Measurements from ENCODE around the gene GAREM2. TPM values are rescaled to one million over a fixed set of nuclear protein-coding genes. Genes with fewer than 3 reads are reported as not detected.

Gene GAREM2
- total and polyA plus RNA-seq, 2 donors (not counting 3 experiments of a cell fraction or from before 2014, with no cell fraction given) = 3.1 to 3.7 TPM

DNA sequence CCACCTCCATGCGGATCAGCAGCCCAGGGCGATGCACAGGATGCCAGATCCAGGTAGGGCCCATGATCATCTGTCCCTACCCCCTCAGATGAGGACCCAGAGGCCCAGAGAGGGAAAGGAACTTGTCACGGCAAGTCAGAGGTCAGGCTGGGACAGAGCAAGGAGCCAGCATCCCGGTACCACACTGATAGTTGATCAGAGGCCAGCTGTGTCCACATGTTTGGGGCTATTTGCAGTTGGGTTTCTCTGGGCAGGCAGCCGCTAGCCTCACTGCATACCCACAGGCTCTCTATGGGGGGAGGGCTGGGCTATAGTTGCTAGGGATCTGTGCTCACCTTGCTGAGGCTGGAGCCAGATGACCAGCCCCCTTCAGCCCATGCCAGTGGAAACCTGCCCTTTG is 9.6 kb downstream of the GAREM2 start:
- TF ChIP-seq GATA2 (IDR thresholded peaks at IDR 0.05; ENCODE audit: insufficient read depth, insufficient read length, low read depth, low read length) (no peak), MYC (IDR thresholded peaks at IDR 0.05; ENCODE audit: low read depth, low read length) (no peak), POLR2AphosphoS5 (IDR thresholded peaks at IDR 0.05; ENCODE audit: insufficient read depth, low read depth, low read length) (no peak), FOS (IDR thresholded peaks at IDR 0.05; ENCODE audit: borderline replicate concordance, insufficient read depth, low read length) (no peak), POLR2A (IDR thresholded peaks at IDR 0.05; ENCODE audit: low read depth, low read length) (no peak)
- TF ChIP-seq, protein P1, sequence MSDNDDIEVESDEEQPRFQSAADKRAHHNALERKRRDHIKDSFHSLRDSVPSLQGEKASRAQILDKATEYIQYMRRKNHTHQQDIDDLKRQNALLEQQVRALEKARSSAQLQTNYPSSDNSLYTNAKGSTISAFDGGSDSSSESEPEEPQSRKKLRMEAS (IDR thresholded peaks at IDR 0.05; ENCODE audit: insufficient read depth, insufficient read length) = no peak
- Histone ChIP-seq H3K27me3 (ENCODE audit: control insufficient read depth in 2 of 2, insufficient read depth in 2 of 2, low read length in 2 of 2) (no peaks in the 10 kb centered on the region), H3K27ac (ENCODE audit: insufficient read depth, low read depth, low read length) (no peak overlapping the region), H2AFZ (ENCODE audit: low read depth, low read length) (no peak overlapping the region), H3K4me1 (ENCODE audit: control insufficient read depth, extremely low read depth, insufficient read depth, low read length) (peaks cover 10% of the 10 kb centered on the region), H3K9me3 (replicated peaks; ENCODE audit: control insufficient read depth, insufficient read depth, low read length) (no peaks in the 10 kb centered on the region), H3K4me3 (replicated peaks in 1 of 3; ENCODE audit: insufficient read depth in 1 of 3, low read depth in 1 of 3, low read length in 3 of 3) (no peak overlapping the region), H3K36me3 (ENCODE audit: control insufficient read depth in 2 of 2, extremely low read depth in 1 of 2, insufficient read depth in 2 of 2, low read length in 2 of 2) (no peaks in the 10 kb centered on the region), H3K4me2 (ENCODE audit: insufficient read depth, low read length) (no peak overlapping the region), H3K79me2 (ENCODE audit: control insufficient read depth, insufficient read depth, low read length) (no peaks in the 10 kb centered on the region), H4K20me1 (replicated peaks; ENCODE audit: control insufficient read depth, extremely low read depth, insufficient read depth, low read length) (no peaks in the 10 kb centered on the region), H3K9me1 (replicated peaks; ENCODE audit: control insufficient read depth, extremely low read depth, insufficient read depth, low read length) (no peaks in the 10 kb centered on the region), H3K9ac (replicated peaks; ENCODE audit: extremely low read depth, insufficient read depth, low read length) (no peak overlapping the region)
- dilution Hi-C loops (cut with MboI; ENCODE audit: extremely low pct_ligation_motif_present, low sequenced_read_pairs) = no loop called here
- POLR2A ChIA-PET = interaction anchor here (0.6 kb wide), 1 partner anchor 304 kb away, joined by 4 read pairs; no protein-coding TSS in a partner anchor
- DNase-seq (ENCODE audit: low read depth, low spot score) = no peak
- CTCF ChIA-PET = no interaction called here
- BruUV-seq (replicated peaks) = no TSS peak
- FAIRE-seq = no peak
- intact Hi-C loops (cut with micrococcal nuclease) = no loop called here

DNA sequence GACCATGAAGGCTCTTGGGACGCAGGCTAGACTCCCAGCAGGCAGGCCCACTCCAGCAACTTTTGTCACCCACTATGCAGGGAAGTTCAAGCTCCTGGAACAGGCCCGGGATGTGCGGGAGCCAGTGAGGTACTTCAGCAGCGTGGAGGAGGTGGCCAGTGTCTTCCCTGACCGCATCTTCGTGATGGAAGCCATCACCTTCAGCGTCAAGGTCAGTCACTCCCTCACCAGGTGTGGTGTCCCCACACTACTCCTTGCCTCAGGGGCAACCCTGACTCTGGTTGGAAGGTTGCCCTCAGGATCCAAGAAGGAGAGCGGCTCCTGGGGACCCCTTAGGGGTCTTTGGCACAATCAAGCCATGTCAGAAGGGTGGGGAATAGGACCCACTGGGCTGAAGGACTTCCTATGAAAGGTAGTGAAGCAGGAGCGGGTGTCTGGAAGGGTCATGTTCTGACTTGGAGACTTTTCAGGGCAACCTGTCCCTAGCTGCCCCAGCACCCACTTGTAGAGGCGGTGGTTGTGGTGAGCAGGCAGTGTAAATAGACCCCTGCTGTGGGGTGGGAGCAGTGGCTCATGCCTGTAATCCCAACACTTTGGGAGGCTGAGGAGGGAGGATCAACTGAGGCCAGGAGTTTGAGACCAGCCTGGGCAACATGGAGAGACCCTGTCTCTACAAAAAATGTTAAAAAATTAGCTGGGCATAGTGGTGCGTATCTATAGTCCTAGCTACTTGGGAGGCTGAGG is 10.2 kb downstream of the GAREM2 start:
- Histone ChIP-seq H3K4me1 (ENCODE audit: control insufficient read depth, extremely low read depth, insufficient read depth, low read length) (peaks cover 10% of the 10 kb centered on the region), H4K20me1 (replicated peaks; ENCODE audit: control insufficient read depth, extremely low read depth, insufficient read depth, low read length) (no peaks in the 10 kb centered on the region), H3K9ac (replicated peaks; ENCODE audit: extremely low read depth, insufficient read depth, low read length) (no peak overlapping the region), H3K9me1 (replicated peaks; ENCODE audit: control insufficient read depth, extremely low read depth, insufficient read depth, low read length) (no peaks in the 10 kb centered on the region), H3K36me3 (ENCODE audit: control insufficient read depth in 2 of 2, extremely low read depth in 1 of 2, insufficient read depth in 2 of 2, low read length in 2 of 2) (no peaks in the 10 kb centered on the region), H3K27me3 (ENCODE audit: control insufficient read depth in 2 of 2, insufficient read depth in 2 of 2, low read length in 2 of 2) (no peaks in the 10 kb centered on the region), H2AFZ (ENCODE audit: low read depth, low read length) (no peak overlapping the region), H3K4me3 (replicated peaks in 1 of 3; ENCODE audit: insufficient read depth in 1 of 3, low read depth in 1 of 3, low read length in 3 of 3) (no peak overlapping the region), H3K27ac (ENCODE audit: insufficient read depth, low read depth, low read length) (no peak overlapping the region), H3K4me2 (ENCODE audit: insufficient read depth, low read length) (no peak overlapping the region), H3K9me3 (replicated peaks; ENCODE audit: control insufficient read depth, insufficient read depth, low read length) (no peaks in the 10 kb centered on the region), H3K79me2 (ENCODE audit: control insufficient read depth, insufficient read depth, low read length) (no peaks in the 10 kb centered on the region)
- DNase-seq (ENCODE audit: low read depth, low spot score) = no peak
- ChIA-PET POLR2A (no interaction called here), CTCF (interaction anchor here (2.6 to 3.2 kb wide), 2 partner anchors 11 to 95 kb away, joined by 20 to 26 read pairs; partner anchors contain the start of gene GAREM2)
- dilution Hi-C loops (cut with MboI; ENCODE audit: extremely low pct_ligation_motif_present, low sequenced_read_pairs) = no loop called here
- FAIRE-seq = no peak
- intact Hi-C loops (cut with micrococcal nuclease) = no loop called here
- TF ChIP-seq, protein P2, sequence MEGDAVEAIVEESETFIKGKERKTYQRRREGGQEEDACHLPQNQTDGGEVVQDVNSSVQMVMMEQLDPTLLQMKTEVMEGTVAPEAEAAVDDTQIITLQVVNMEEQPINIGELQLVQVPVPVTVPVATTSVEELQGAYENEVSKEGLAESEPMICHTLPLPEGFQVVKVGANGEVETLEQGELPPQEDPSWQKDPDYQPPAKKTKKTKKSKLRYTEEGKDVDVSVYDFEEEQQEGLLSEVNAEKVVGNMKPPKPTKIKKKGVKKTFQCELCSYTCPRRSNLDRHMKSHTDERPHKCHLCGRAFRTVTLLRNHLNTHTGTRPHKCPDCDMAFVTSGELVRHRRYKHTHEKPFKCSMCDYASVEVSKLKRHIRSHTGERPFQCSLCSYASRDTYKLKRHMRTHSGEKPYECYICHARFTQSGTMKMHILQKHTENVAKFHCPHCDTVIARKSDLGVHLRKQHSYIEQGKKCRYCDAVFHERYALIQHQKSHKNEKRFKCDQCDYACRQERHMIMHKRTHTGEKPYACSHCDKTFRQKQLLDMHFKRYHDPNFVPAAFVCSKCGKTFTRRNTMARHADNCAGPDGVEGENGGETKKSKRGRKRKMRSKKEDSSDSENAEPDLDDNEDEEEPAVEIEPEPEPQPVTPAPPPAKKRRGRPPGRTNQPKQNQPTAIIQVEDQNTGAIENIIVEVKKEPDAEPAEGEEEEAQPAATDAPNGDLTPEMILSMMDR (IDR thresholded peaks at IDR 0.05; ENCODE audit: extremely low read depth in 1 of 2, insufficient read depth in 1 of 2, low read depth in 1 of 2, low read length in 2 of 2) = no peak
- TF ChIP-seq EZH2 (IDR thresholded peaks at IDR 0.05; ENCODE audit: borderline replicate concordance, low read depth, low read length, severe bottlenecking) = no peak
- no peak for TF ChIP-seq POLR2AphosphoS5 (IDR thresholded peaks at IDR 0.05; ENCODE audit: insufficient read depth, low read depth, low read length)
- TF ChIP-seq POLR2A (IDR thresholded peaks at IDR 0.05; ENCODE audit: low read depth, low read length) = no peak
- TF ChIP-seq, protein P1 (IDR thresholded peaks at IDR 0.05; ENCODE audit: insufficient read depth, insufficient read length) = no peak
- no peak for TF ChIP-seq MYC (IDR thresholded peaks at IDR 0.05; ENCODE audit: low read depth, low read length)
- no peak for TF ChIP-seq JUN (IDR thresholded peaks at IDR 0.05; ENCODE audit: borderline replicate concordance, insufficient read depth, insufficient read length, low read depth)
- TF ChIP-seq FOS (IDR thresholded peaks at IDR 0.05; ENCODE audit: borderline replicate concordance, insufficient read depth, low read length) = no peak
- no peak for TF ChIP-seq GATA2 (IDR thresholded peaks at IDR 0.05; ENCODE audit: insufficient read depth, insufficient read length, low read depth, low read length)
- BruUV-seq (replicated peaks) = no TSS peak

Data from endothelial cell of umbilical vein (primary cell).